NCI-H510A treated with DMSO at 0.1 percent for 48 hours (cell line): ENCODE data around the gene CLDND1.

ENCODE experiments used
- DNase-seq: peaks from one replicate; lab custom pipeline; 2025; lab: John Stamatoyannopoulos, UW

Gene CLDND1

GRCh38 chr3:98551754-98552153 lies 29.1 kb upstream of the CLDND1 start:
- no peak for DNase-seq

GRCh38 chr3:98551236-98551635 lies 28.5 kb upstream of the CLDND1 start:
- no peak for DNase-seq

- DNase-seq, result no peak
Observed at GRCh38 chr3:98550833-98551232, 28.1 kb upstream of the CLDND1 start.

GRCh38 chr3:98548544-98548943 lies 25.8 kb upstream of the CLDND1 start:
- DNase-seq, result no peak

GRCh38 chr3:98545940-98546339 lies 23.2 kb upstream of the CLDND1 start:
- DNase-seq, result no peak

- DNase-seq, result no peak
Observed at GRCh38 chr3:98542623-98543022, 19.9 kb upstream of the CLDND1 start.

- no peak for DNase-seq
Observed at GRCh38 chr3:98541695-98542094, 19.0 kb upstream of the CLDND1 start.

- no peak for DNase-seq
Observed at GRCh38 chr3:98540346-98540745, 17.6 kb upstream of the CLDND1 start.

- DNase-seq, result no peak
Observed at GRCh38 chr3:98536456-98537017, 13.8 kb upstream of the CLDND1 start.

GRCh38 chr3:98534734-98535133 lies 12.0 kb upstream of the CLDND1 start:
- DNase-seq, result no peak

- no peak for DNase-seq
Observed at GRCh38 chr3:98534168-98534567, 11.5 kb upstream of the CLDND1 start.

- no peak for DNase-seq
Observed at GRCh38 chr3:98532709-98533571, 10.2 kb upstream of the CLDND1 start.

- DNase-seq, result no peak
Observed at GRCh38 chr3:98532275-98532637, 9.6 kb upstream of the CLDND1 start.

GRCh38 chr3:98531622-98532274 lies 9.0 kb upstream of the CLDND1 start, which contains the start of gene GPR15:
GPR15 (plus strand) TSS chr3:98531978; CDS start chr3:98532034, 56 bp downstream.
- DNase-seq, result no peak

GRCh38 chr3:98530676-98531075 lies 8.0 kb upstream of the CLDND1 start:
- no peak for DNase-seq

- DNase-seq, result no peak
Observed at GRCh38 chr3:98529856-98530459, 7.3 kb upstream of the CLDND1 start.

GRCh38 chr3:98528474-98529346 lies 6.0 kb upstream of the CLDND1 start:
- no peak for DNase-seq

- no peak for DNase-seq
Observed at GRCh38 chr3:98525494-98525893, 2.8 kb upstream of the CLDND1 start.

- DNase-seq, result peak; percentile 29
Observed at GRCh38 chr3:98521897-98522543, 682 bp downstream of the CLDND1 start.

- no peak for DNase-seq
Observed at GRCh38 chr3:98519351-98519750, 3.4 kb downstream of the CLDND1 start.

GRCh38 chr3:98518816-98519215 lies 3.9 kb downstream of the CLDND1 start:
- no peak for DNase-seq
